ENCODE measurements around the gene RAB3B.

RAB3B gene

GRCh38 chr1:51867479-51868232, 122.8 kb downstream of the RAB3B start:
- no peak for DNase-seq

GRCh38 chr1:51863384-51863783, 127.1 kb downstream of the RAB3B start:
- no peak for DNase-seq

DNA sequence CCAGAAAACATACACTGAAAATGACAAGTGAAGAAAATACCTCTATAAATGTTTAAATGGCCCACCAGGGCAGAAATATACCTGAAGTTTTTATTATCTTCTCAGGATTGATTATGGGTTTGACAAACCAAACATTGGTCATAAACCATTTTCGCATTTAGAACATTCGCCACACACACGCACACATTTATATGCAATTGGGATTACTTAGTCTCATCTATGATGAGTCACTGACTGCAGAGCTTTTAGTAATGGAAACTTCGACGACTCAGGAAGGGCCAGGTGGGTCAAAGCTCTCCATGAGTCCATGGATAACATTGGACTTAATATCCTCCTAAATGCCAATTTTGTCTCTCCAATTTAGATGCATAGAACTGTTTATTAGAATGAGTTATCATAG, 128.8 kb downstream of the RAB3B start:
- DNase-seq = no peak

- no peak for DNase-seq
These were observed 130.8 kb downstream of the RAB3B start for GRCh38 chr1:51859735-51860134.

- DNase-seq = no peak
These were observed 131.2 kb downstream of the RAB3B start for GRCh38 chr1:51859333-51859732.

- no peak for DNase-seq
These were observed 131.6 kb downstream of the RAB3B start for GRCh38 chr1:51858892-51859291.
